ENCODE measurements around the gene EVI5.
A peak's percentile ranks its signal among the peaks of the same experiment; 100 is the strongest.

The EVI5 gene

DNA sequence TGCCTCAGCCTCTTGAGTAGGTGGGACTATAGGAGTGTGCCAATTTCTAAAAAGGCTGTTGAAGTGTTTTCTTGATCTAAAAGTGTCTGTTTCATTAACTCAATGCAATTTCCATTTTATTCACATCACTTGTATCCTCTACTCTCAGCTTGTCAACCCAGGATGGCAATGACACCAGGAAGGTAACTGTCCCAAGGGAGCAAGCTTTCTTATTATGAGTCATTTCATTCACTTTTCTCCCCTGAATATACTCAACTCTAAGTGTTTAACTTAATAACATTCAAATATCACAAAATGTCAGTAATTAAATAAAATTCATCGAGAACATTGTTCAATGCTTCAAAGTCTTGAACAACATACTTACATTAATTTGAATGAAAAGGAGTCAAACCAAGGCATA, 275.3 kb downstream of the EVI5 start:
- DNase-seq (ENCODE audit: low read depth) = no peak

DNA sequence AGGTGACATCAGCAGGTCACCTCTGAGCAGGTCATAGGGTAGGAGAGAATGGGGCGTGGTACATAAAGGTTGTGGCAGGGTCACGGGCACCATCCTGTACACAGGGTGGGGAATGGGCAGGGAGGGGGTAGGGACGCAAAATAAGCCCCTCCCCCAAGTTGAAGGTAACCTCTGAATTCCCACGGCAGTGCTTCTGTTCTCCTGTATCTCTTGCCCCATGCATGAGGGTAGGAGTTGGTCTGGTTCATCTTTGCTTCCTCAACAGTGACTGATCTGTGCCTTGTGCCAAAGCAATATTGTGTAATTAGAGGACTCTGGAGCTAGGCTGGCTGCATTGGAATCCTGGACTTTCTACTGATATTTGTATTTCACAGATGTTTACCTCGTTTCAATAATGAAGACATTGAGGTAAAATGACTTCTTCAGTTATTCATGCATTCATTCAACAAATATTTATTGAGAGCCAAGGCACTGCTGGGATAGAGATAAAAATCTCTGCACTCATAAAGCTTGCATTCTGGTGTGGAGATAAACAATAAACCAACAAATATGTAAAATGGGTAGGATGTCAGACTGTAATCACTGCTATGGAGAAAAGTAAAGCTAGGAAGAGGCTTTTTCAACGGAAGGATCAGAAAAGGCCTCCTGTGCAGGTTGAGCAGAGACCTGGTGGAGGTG, 279.8 kb downstream of the EVI5 start:
- no peak for DNase-seq (ENCODE audit: low read depth)

DNA sequence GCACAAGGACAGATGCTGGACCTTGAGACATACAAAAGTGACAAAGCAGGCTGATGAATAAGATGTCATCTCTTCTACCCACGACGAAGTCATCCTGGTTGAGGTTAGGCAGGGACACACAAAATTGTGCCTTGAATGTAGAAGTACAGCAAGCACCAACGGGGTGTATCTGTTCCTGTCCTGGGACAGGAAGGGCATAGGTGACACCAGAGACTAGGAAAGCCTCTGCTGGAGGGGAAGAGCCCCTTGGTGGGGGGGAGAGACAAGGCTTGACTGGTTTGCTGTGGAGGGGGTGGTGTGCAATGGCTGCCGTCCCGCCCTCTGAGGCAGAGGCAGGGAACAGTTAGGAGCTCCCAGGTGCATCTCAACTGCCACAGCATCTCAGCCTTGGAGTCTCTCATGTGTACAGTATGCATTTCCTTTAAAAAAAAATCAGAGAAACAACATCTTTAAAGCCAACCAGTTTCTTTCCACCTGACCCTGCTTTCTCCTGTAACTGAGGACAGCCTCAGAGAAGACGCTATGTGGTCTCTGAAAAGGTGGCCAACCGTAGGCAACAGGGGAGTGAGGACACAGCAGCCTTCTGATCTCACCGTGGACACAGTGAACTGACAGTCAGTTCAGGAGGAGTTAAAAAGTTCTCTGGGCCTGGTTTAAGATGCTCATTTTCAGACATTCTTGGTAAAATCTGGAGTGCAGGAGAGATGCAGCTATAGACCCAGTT, 280.5 kb downstream of the EVI5 start:
- DNase-seq (ENCODE audit: low read depth) = no peak

DNA sequence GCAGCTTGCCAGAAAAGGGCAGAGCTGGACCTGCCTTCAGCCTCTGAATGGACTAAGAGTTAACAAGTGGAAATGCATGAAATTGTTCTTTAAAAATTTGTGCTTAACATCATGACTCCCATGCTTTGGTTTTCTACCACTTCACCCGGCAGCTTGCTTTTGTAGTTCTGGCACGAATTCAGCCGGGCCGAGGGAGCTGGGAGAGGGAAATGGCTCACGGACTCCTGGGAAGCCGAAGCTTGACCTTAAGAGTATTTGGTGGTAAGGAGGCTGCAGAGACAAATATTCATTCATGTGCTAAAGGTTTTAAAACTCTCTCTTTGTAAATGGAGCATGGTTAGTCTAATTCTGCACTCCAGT, 281.0 kb downstream of the EVI5 start:
- DNase-seq (ENCODE audit: low read depth) = no peak

DNA sequence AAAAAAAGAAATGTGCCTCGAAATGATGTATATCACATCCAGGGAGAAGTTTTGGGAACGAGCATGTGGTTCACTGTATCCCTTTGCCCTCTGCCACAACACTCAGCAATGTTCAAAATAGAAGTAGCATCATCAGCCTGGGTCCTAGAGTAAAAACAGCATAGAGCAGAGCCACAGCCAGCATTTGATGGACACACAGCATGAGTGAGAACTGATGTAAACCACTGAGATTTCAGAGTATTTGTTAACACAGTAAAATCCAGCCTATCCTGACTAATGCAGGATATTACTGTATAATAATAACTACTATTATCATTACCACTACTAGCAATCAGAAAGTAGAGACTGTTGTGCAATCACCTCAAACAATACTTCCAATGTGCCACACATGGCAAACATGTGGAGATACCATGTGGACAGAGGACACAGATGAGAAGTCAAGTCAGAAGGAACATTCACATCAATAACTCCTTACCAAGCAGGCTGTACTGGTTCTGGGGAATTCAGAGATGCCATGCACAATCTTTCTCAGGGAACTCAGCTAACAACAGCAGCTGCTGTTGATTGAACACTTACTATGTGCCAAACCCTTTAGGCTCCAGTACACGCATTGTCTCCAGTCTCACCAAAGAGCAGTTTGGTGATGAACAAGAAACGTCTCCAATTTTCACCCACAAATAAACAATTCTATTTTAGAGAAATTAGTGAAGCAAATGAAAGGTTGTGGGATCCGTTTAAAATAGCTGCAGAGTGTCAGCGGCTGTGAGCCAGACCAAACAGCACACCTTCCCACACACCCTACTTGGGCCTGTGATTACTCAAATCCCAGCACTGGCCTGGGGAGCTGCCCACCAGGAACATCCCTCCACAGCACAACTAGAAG, 281.6 kb downstream of the EVI5 start:
- DNase-seq (ENCODE audit: low read depth) = no peak

DNA sequence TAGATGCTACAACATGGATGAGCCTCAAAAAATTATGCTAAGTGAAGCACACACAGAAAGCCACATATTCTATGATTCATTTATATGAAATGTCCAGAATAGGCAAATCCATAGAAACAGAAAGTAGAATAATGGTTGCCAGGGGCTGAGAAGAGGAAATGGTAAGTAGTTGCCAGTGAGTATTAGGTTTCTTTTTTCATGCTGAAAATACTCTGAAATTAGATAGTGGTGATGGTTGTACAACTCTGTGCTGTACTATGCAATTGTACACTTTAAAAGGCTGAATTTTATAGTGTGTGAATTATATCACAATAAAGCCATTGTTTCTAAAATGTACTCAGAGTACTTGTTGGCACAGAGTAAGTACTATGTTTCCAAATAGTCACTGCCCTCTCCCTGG, 282.7 kb downstream of the EVI5 start:
- peak; percentile 12 for DNase-seq (ENCODE audit: low read depth)

DNA sequence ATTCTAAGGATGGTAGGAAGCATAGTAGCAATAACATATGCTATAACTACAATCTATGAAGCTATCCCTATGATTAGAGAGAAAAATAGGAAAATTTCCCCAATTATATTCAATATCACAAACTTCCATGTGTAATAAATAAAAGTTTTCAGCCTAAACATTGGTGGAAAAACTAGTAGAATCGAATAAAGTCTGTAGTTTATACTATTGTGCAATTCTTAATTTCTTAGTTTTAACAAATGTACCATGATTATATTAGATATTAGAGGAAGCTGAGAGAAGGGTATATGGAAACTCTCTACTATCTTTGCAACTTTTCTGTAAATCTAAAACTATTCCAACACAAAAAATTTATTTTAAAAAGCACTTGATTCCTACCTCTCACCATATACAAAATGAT, 284.4 kb downstream of the EVI5 start:
- DNase-seq (ENCODE audit: low read depth) = no peak

DNA sequence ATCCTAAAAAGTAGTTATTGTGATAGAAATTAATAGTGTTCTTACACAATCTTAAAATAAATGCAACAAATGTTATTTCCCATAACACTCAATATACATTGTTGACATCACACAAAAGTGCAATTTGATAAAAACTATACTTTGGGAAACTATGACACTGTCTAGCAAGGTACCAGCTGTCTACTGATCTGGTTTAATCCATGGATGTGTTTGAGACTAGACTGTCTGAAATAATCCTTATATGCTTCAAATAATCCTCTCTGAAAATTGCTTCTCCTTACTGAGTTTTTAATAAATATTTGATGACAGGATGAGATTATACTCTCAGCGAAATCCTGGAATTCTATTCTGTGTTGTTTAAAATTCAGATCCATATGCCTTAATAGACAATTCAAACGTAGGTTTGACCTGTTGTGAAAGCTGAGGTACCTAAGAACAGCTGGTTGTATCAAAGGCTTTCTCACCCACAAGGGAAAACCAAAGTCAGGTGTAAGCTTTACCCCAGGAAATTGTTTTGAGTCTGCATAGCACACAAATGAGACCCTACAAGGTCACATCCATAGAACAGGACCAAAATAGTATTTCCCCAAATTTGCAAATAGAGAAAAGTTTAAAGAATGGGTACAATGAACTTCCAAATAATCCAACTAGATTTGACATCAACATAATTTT, 289.4 kb downstream of the EVI5 start:
- DNase-seq (ENCODE audit: low read depth) = no peak

DNA sequence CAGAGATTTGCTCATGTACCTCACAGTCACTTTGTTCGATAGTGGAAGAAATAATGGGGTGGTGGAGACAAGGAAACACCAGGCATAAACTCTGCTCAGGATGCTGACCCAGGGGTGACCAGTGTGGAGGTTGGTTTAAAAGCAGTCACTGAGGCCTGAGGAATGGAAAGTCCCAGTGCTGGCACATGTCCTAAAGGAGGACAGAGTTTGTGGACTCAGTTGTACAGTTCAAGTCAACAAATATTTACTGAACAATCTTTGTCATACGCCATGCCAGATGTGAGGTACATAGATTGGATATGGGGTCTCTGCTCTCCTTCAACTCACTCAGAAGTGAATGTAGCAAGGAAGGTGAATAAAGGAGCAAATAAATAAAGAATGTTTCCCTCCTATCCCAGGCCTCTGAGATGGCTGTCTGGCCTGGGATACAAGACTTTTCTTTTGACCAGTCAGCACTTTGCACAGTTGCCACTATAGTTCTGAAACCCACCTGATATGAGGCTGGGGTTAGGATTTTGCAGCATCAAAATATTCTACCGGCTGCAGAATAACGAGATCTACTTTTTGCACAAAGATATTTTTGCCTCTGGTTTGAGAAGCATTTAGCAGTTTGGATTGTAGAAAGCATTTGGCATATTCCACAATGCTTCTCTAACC, 290.3 kb downstream of the EVI5 start:
- no peak for DNase-seq (ENCODE audit: low read depth)

DNA sequence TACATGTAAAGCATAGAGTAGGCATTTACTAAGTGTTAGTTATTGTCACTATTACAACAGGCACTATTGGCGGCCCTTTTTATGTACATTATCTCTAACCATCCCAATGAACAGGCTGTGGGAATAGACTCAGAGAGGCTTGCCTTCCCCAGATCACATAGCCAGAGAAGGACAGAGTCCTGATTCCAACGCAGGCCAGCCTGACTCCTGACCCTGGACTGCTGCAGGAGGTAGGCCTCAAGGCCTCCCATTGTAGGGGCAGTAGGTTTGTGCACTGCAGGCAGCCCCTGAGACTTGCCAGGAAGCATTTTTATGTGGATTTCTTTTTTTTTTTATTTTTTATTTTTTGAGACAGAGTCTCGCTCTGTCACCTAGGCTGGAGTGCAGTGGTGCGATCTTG, 291.8 kb downstream of the EVI5 start:
- DNase-seq (ENCODE audit: low read depth) = no peak

DNA sequence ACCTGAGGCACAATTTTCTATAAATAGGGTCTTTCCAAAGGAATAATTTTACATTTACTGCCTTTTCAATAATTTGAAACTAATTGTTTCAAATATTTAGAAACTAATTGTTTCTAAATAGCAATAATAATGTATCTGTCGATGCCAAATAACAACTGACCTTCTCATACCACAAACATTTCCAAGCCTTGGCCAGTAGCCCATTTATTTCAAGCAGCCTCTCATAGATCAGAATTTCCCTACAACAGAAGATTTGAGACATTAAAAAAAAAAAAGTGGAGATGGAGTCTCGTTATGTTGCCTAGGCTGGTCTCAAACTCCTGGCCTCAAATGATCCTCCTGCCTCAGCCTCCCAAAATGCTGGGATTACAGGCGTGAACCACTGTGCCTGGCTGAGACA, 296.1 kb downstream of the EVI5 start:
- DNase-seq (ENCODE audit: low read depth) = no peak

DNA sequence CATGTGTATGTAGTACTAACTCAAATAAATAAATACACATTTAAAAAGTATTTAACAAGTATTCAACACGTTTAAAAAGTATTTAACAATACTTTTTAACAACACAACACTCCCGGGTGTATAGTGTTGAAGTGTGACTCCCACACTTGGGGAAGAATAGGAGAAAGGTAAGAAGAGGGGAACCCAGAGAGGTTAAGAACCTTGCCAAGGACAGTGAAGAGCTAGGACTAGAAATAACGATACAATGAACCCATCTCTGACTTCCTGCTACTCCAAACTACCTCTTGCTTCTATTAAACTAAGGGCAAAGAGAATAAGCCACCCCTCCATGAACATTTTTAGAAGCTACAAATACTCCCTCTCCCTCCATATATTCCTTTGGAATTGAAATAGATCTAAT, 296.5 kb downstream of the EVI5 start:
- no peak for DNase-seq (ENCODE audit: low read depth)

DNA sequence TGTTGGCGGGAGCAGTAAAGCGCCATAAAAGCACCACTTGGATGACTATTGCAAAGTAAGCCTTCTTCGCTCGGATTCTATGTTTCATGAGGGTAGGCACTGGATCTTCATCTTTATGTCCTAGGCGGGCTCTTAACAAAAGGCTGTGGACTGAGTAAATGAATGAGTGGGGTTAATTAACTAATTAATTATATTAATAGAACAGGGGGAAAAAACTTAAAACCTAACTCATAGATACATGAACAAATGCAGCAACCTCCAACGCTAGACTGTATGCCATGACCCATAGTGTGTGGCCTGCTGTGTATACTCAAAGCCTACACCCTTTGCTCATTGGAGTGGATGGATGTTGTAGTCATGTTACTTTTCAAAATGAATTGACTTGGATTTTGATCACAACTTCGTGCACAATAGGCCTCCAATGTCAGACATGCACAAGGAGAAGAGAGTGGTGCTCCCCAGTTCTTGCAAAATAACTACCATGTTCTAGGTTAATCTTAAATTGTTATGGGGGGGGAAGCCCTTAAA, 297.8 kb downstream of the EVI5 start:
- DNase-seq (ENCODE audit: low read depth) = no peak

DNA sequence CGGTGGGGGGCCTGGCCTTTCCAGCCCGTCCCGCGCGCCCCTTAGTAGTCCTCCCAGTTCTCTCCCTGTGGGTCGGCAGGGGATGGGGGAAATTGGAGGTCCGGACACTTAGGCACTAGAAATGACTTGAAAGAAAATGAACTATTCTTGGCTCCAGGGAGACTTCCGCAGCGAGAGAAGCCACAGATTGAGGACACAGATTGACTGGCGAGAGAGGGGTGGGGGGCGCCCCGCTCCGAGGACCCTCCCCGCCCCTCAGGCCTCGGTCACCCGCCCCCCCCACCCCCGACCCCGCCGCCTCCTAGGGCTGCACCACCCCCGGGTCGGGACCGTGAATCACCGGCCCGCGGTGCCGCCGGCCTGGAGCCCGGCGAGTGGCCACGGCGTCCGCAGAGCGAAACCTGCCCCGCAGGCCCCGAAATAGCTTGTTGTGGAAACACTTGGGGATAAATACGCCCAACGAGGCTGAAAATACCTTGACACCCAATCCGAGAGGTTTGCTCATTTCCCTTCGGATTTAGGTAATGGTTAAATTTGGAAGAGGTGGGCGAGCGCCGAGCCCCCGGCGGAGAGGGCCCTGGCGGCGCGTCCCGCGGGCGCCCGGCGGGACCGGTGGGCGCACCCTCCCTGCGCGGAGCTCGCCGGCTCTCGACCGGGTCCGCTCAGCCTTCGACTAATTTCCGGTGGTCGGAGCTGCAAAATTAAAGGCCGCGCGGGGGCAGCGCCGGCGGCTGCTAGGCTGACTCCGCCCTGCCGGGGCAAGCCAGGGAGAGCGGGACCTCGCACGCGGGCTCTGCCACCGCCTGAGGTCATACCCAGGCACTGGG, 298.4 kb downstream of the EVI5 start, which contains the start of gene GFI1:
GFI1 (minus strand) TSS at position 675 of the 827 bp plus-strand sequence. CDS start 3,438 bp downstream, outside the sequence.
- no peak for DNase-seq (ENCODE audit: low read depth)

DNA sequence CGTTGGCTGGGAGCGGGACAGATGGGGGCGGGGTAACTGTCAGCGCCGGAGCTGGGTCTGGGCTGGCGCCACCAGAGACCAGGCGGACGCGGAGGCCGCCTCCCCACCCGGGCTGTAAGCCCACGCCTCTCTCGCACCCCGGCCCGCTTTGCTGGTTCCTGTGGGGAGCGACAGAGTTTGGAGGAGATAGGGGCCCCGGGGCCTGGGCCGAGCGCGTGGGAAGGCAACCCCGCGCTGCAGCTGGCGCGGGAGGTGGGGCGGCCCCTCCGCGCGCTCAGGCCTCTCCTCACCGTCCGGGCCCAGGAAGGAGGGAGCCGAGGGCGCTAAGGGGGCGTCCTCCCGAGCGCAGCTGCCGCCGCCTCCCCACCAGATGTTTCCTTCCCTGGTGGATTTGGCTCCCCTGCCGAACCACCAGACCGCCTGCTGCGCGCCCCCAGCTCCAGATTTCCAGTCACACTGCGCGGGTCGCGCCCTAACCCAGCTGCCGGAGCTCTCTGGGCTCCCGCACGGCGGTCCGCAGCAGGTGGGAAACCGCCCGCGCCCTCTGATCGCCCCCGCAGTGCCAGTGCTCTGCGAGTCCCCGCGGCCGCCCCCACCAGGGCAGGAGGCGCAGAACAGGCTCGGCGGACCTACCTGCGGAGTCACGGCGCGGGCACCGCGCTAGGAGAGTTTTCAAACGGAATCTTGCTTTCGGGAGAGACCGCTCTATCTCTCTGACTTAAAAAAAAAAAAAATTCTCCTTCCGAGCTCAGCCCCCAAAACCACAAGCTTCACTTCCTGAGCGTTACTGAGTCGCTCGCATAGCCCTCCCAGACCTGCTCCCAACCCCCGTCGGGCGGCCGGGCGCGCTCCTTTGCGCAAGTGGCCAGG, 299.3 kb downstream of the EVI5 start:
- no peak for DNase-seq (ENCODE audit: low read depth)

DNA sequence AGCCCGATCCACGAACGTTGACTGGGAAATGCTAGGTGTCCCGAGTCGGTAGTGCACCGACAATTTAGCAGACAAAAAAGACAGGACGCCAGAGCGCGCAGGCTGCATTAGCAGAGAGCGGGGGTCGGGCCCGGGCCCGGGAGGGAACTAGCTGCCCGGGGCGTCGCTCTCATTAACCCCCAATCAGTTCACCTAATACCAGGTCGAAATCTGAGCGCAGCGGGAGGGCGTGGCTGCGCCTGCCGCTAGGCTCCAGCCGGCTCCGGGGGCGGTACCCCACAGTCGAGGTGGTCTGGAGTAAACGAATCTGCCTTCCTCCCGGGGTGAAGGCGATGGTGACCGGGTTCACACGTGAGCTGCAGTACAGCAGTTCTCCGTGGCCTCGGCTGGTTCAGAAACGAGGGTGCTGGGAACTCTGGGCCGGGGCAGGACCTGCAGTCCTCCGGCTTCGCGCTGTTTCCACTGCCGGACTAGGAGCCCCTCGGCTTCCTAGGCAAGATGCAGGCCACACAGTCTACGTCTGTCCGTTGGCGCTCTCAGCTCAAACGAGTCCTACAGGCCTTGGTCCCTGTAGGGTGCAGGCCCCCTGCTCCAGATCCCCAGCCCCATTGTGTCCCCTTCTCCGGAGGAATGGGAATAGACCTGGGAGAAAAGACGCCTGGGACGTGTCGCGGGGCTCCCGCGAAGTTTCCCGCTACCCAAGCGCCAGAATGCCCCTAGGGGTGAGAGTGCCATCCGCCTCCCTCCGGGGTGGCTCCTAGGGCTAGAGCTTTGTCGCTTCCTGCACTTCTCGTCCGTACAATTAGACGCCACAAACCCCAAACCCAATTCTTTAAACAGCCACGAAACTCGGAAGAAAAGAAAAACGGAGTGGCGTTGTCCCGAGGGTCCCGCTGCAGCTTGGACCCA, 300.2 kb downstream of the EVI5 start:
- DNase-seq (ENCODE audit: low read depth) = no peak

DNA sequence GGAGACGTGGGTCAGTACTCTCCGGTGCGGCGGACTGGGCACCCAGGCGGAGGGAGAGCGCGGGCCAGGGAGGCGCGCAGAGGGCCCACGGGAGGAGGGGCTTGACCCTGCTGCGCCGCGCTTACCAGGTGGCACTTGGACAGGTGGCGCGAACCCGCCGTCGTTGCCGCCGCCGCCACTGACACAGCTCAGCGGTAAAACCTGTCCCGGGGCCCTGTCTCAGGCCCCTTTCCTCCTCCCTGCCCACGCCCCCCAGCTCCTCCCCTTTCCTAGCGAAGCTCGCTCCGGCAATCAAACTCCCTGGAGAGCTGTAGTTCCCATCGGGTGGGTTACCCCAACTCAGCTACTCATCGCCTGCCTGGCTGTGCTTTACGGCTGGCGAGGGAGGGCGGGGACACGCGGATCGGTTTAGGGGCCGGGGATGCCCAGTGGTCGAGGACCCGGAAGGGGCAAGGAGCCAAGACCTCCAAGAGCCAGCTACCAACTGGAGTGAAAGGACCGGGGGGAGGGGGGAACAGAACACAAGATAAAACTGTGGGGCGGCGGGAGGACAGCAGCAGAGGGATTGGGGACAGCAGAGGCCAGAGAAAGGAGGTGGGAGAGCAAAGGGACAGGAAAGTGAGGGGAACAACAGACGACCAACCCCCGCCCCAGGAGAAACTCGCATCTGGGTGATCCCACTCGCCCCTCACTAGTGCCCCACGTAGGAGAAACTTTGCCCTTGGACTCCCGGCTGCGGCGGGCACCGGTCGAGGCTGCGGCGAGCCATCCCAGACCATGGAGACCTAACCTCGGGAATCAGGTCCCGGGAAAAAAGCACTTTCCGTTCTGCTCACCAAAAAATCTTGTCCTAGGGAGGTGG, 301.1 kb downstream of the EVI5 start:
- DNase-seq (ENCODE audit: low read depth) = no peak

Measured in fibroblast of the conjunctiva (primary cell).